ENCODE results near the gene KLHL1. TPM values are rescaled to one million over a fixed set of nuclear protein-coding genes. Genes with fewer than 3 reads are reported as not detected.

KLHL1 gene
- total and polyA plus RNA-seq, 2 of the 4 experiments (the other 2 are of a cell fraction): not detected

DNA sequence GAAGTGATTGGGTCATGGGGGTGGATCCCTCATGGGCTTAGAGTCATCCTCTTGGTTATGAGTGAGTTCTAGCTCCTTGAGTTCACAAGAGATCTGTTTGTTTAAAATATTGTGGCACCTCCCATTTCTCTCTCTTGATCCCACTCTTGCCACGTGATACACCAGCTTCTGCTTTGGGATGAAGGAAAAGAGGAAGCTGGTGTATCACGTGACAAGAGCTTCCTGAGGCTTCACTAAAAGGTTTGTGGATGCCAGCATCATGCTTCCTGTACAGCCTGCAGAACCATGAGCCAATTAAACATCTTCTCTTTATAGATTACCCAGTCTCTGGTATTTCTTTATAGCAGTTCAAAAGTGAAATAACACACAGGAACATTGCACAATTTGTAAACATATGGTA, 353.2 kb downstream of the KLHL1 start:
- H3K4me2 ChIP-seq (ENCODE audit: low read depth, low read length): no peak overlapping the region
- CTCF ChIA-PET: no interaction called here
- dilution Hi-C loops (cut with HindIII; ENCODE audit: low sequenced_read_pairs, unreplicated experiment): no loop called here

More for the DNA sequence above, 353.2 kb downstream of the KLHL1 start:
- Histone ChIP-seq H2AK9ac (replicated peaks; ENCODE audit: low read depth, low read length, poor library complexity) (no peak overlapping the region), H3K56ac (ENCODE audit: extremely low read depth, insufficient read depth, low read length) (no peak overlapping the region), H3K9me1 (ENCODE audit: insufficient read depth, low read length) (no peaks in the 10 kb centered on the region), H3K79me1 (ENCODE audit: low read depth in 1 of 2, low read length in 2 of 2) (no peaks in the 10 kb centered on the region), H2BK5ac (ENCODE audit: low read depth, low read length, poor library complexity, severe bottlenecking) (no peak overlapping the region), H4K8ac (ENCODE audit: low read depth in 2 of 2, low read length in 2 of 2) (no peak overlapping the region), H2BK20ac (ENCODE audit: low read depth, low read length) (no peak overlapping the region), H3K9me3 (ENCODE audit: control insufficient read depth, insufficient read depth, low read length) (peaks cover 6% of the 10 kb centered on the region), H4K91ac (ENCODE audit: insufficient read depth, low read depth, low read length) (no peak overlapping the region), H3K27ac (ENCODE audit: insufficient read depth, low read length) (no peak overlapping the region), H3K14ac (replicated peaks; ENCODE audit: low read depth, low read length) (no peak overlapping the region), H2AK5ac (ENCODE audit: low read depth, low read length) (no peak overlapping the region), H2BK15ac (ENCODE audit: low read depth, low read length) (no peak overlapping the region), H3K23ac (ENCODE audit: low read depth, low read length) (no peak overlapping the region), H4K20me1 (ENCODE audit: insufficient read depth, low read length) (no peaks in the 10 kb centered on the region), H3K27me3 (ENCODE audit: control insufficient read depth, insufficient read depth, low read length) (no peaks in the 10 kb centered on the region), H2BK120ac (ENCODE audit: low read depth, low read length) (no peak overlapping the region), H4K5ac (ENCODE audit: low read depth, low read length) (no peak overlapping the region), H3K9ac (ENCODE audit: low read depth, low read length) (no peak overlapping the region), H3K18ac (ENCODE audit: low read depth, low read length) (no peak overlapping the region), H2AFZ (replicated peaks; ENCODE audit: low read length, poor library complexity) (no peak overlapping the region), H3K4me3 (ENCODE audit: insufficient read depth, low read depth, low read length) (no peak overlapping the region), H3K4ac (ENCODE audit: low read depth, low read length) (no peak overlapping the region), H3K36me3 (ENCODE audit: control insufficient read depth, insufficient read depth, low read length) (no peaks in the 10 kb centered on the region), H3K4me1 (ENCODE audit: control insufficient read depth, insufficient read depth, low read length) (no peaks in the 10 kb centered on the region)
- TF ChIP-seq CHD1 (IDR thresholded peaks at IDR 0.05; ENCODE audit: low read depth, low read length) (no peak), BHLHE40 (IDR thresholded peaks at IDR 0.05; ENCODE audit: low read depth, low read length) (no peak)
- TF ChIP-seq, protein P1, sequence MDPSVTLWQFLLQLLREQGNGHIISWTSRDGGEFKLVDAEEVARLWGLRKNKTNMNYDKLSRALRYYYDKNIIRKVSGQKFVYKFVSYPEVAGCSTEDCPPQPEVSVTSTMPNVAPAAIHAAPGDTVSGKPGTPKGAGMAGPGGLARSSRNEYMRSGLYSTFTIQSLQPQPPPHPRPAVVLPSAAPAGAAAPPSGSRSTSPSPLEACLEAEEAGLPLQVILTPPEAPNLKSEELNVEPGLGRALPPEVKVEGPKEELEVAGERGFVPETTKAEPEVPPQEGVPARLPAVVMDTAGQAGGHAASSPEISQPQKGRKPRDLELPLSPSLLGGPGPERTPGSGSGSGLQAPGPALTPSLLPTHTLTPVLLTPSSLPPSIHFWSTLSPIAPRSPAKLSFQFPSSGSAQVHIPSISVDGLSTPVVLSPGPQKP (IDR thresholded peaks at IDR 0.05; ENCODE audit: borderline replicate concordance, low read depth, low read length): no peak
- BruUV-seq (replicated peaks): no TSS peak
- in situ Hi-C loops (cut with MboI; ENCODE audit: low sequenced_read_pairs): no loop called here
- WGBS, 2 experiments (ENCODE audit: extremely low coverage in 2 of 2, insufficient read length in 1 of 2): no CpG with 5 or more reads among the region's 2 CpGs
- POLR2A ChIA-PET (ENCODE audit: unreplicated experiment): no interaction called here
- ATAC-seq (ENCODE audit: low read depth) (no peak), DNase-seq (no peak)
- intact Hi-C loops (cut with micrococcal nuclease): no loop called here
